B cell (primary cell): ENCODE results near the gene LZTFL1.

Experiments
- EZH2 ChIP-seq: IDR thresholded peaks from 2 replicates; pipeline ENCODE4 v1.6.1; 2012; ENCODE audit warnings: borderline replicate concordance, low read depth, mild to moderate bottlenecking, moderate library complexity, low read length; ENCODE audit not compliant: insufficient read depth, poor library complexity, severe bottlenecking
- TF ChIP-seq, protein P1 (sequence below): fragments of 200-600 bp; IDR thresholded peaks from one replicate; pipeline ENCODE4 v1.8.0; 2022; ENCODE audit warnings: antibody characterized with exemption, mild to moderate bottlenecking

DNA sequence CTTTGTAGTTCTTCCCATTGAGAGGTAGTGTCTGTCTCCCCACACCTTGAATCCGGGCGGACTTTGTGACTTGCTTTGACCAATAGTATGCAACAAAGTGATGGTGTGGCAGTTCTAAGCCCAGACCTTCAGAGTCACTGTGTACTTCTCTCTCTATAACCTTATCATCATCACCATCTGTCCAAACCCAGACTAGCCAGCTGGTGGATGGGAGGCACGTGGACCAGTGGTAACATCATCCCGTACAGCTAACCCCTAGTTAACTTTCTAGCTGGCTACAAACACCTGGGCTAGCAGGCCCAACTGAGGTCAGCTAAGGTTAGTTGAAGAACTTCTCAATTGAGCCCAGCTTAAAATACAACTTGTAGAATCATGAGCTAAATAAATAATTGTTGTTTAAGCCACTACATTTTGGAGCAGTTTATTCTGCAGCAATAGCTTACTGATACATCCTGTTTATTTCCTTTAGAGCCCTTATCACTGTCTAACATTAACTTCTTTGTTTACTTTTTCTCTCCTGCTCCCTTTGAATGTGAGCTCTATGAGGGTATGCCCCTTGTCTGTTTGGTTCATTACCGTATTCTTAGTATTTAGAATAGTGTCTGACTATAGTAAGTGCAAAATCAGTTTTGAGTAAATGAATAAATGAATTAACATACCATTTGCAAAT is 32.9 kb upstream of the LZTFL1 start:
- TF ChIP-seq, protein P1, sequence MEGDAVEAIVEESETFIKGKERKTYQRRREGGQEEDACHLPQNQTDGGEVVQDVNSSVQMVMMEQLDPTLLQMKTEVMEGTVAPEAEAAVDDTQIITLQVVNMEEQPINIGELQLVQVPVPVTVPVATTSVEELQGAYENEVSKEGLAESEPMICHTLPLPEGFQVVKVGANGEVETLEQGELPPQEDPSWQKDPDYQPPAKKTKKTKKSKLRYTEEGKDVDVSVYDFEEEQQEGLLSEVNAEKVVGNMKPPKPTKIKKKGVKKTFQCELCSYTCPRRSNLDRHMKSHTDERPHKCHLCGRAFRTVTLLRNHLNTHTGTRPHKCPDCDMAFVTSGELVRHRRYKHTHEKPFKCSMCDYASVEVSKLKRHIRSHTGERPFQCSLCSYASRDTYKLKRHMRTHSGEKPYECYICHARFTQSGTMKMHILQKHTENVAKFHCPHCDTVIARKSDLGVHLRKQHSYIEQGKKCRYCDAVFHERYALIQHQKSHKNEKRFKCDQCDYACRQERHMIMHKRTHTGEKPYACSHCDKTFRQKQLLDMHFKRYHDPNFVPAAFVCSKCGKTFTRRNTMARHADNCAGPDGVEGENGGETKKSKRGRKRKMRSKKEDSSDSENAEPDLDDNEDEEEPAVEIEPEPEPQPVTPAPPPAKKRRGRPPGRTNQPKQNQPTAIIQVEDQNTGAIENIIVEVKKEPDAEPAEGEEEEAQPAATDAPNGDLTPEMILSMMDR, result no peak
- TF ChIP-seq EZH2, result no peak
